SHP77 treated with DMSO at 0.1 percent for 48 hours (cell line): ENCODE data around the gene KIAA2012.

Experiments
- DNase-seq: peaks from one replicate; lab custom pipeline; 2025; lab: John Stamatoyannopoulos, UW

Gene KIAA2012

GRCh38 chr2:202043475-202043874 lies 29.6 kb upstream of the KIAA2012 start:
- no peak for DNase-seq

GRCh38 chr2:202044777-202045176 lies 28.3 kb upstream of the KIAA2012 start:
- no peak for DNase-seq

GRCh38 chr2:202046572-202046971 lies 26.5 kb upstream of the KIAA2012 start:
- no peak for DNase-seq

- no peak for DNase-seq
These were observed 23.8 kb upstream of the KIAA2012 start for GRCh38 chr2:202049092-202049728.

GRCh38 chr2:202049840-202050239 lies 23.2 kb upstream of the KIAA2012 start:
- no peak for DNase-seq

GRCh38 chr2:202050652-202051051 lies 22.4 kb upstream of the KIAA2012 start:
- no peak for DNase-seq

GRCh38 chr2:202051499-202052161 lies 21.4 kb upstream of the KIAA2012 start:
- DNase-seq: no peak

GRCh38 chr2:202052235-202052634 lies 20.8 kb upstream of the KIAA2012 start:
- DNase-seq: no peak

GRCh38 chr2:202054679-202055078 lies 18.4 kb upstream of the KIAA2012 start:
- no peak for DNase-seq

- no peak for DNase-seq
These were observed 16.4 kb upstream of the KIAA2012 start for GRCh38 chr2:202056611-202057010.

- DNase-seq: no peak
These were observed 12.8 kb upstream of the KIAA2012 start for GRCh38 chr2:202060218-202060617.

GRCh38 chr2:202061695-202062094 lies 11.4 kb upstream of the KIAA2012 start:
- no peak for DNase-seq

- DNase-seq: no peak
These were observed 8.7 kb upstream of the KIAA2012 start for GRCh38 chr2:202064171-202064880.

GRCh38 chr2:202064881-202065230 lies 8.2 kb upstream of the KIAA2012 start:
- no peak for DNase-seq

GRCh38 chr2:202065876-202066275 lies 7.2 kb upstream of the KIAA2012 start:
- no peak for DNase-seq

- DNase-seq: no peak
These were observed 6.2 kb upstream of the KIAA2012 start for GRCh38 chr2:202066875-202067274.

- no peak for DNase-seq
These were observed 5.5 kb upstream of the KIAA2012 start for GRCh38 chr2:202067589-202067988.

GRCh38 chr2:202069170-202070067 lies 3.6 kb upstream of the KIAA2012 start:
- DNase-seq: no peak

GRCh38 chr2:202071107-202071506 lies 1.9 kb upstream of the KIAA2012 start:
- DNase-seq: no peak

- DNase-seq: no peak
These were observed 829 bp upstream of the KIAA2012 start for GRCh38 chr2:202072226-202072625.

- DNase-seq: no peak
These were observed 1.3 kb downstream of the KIAA2012 start for GRCh38 chr2:202074324-202074723.

GRCh38 chr2:202079310-202079709 lies 6.3 kb downstream of the KIAA2012 start:
- DNase-seq: no peak
